ENCODE measurements around the gene OTX1.

OTX1 gene

DNA sequence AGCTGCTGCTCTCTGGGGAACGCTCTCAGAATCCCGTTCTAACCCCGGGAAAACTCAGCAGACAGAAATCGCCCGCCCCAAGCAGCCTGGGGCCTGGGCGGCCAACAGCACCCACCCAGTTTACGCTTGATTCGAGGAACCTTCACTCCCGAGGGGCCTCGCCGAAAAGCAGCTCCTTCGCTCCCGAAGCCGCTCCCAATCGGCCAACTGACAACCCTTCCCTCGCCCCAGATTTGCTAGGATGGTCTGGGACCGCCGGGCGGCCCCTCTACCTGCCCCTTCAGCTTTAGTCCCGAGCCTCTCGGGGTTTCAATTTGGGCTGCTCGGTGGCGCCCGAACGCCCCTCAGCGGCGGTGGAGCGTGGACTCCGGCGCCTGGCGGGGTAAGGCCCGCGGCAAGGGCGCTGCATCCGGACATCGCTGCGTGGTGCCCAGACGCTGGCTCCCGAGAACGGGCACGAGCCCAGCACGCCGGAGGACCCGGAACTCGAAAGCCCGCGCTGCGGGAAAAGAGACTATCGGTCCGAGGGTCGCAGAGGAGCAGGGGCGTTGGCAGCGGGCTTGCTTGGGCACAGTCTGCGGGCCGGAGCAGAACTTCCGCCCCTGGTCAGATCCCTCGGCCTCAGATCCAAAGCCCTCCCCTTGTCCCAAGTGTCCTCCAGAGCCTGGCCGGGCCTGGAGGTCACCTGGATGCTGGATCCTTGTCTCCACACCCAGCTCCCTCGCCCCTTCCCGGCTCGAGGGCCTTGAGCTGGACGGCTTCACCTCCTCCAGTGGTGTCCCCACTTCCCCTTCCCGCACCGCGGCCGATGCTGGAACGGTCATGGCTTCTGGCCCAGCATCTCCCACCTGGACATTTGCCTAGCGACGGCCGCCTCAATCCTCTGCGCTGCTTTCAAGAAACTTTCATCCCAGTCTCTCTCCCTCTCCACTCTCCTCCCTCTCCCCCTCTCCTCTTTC, 3.0 kb upstream of the OTX1 start:
- DNase-seq (ENCODE audit: low read depth), result no peak

DNA sequence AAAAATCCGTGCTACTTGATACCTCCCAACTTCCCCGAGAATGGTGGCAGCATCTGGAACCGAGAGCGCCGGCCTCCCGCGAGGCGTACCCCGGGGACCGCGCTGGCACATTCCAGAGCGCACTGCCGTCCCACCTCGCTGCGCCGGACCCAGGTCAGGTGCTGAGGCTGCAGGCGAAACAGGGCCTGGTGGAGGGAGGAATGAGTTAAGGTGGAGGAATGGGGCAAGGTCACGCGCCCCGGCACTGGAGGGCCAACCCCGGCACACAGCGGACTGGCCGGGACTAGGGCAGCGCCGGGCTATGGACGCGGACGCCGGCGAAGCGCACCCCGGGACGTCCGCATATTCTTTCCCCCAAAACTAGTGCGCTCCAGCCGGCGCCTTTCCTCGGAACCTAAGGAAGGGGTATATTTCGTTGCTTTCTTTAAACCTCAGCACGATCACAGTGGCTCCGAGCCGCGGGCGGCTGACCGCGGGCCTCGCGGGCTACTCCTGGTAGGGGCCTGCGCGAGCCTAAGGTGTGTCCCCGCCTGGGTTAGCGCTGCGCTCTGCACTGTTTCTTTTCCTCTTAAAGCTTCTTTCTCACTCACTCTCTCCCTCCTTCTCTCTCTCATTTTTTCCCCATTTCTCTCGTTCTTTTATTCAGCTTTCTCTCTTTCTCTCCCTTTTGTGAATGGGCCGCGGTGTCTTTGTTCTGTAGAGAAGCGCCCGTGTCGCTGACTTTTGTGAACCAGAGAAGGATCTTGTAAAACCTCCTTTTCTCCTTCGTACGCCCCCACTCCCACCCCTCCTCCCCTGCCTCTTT, 2.1 kb upstream of the OTX1 start:
- no peak for DNase-seq (ENCODE audit: low read depth)

DNA sequence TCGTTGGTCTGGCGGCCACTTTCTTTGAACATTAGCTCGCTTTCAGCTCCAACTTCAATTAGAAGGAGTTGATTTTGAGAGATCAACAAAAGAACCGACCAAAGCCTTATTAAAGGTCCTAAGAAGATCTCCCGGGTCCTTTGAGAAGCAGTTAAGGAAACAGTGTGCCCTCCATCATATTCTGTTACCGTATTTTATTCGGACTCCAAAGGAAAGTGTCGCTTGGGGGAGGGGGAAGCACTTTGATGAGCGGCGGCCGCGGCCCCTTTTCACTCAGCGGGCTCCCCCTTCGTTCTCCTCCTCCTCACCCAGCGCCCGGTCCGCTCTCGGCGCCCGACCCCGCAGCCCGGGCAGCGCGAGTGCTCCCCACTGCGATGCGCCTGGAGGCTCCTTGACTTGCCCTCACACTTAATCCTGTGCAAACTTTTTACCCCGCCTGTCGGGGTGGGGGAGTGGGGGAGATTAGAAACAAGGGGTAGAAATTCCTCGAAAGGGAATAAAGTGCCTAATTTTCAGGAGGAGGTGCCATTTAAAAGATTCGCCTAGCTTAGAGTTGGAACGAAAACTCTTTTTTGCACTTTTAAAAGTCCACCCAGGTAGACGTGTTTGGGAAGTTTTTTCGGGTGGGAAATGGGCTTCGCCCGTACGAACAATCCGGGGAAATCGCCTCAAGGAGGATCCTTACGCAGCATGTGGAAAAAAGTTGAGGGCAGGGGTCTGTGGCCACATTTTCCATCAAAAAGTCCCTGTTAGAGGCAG, 1.2 kb upstream of the OTX1 start:
- no peak for DNase-seq (ENCODE audit: low read depth)

DNA sequence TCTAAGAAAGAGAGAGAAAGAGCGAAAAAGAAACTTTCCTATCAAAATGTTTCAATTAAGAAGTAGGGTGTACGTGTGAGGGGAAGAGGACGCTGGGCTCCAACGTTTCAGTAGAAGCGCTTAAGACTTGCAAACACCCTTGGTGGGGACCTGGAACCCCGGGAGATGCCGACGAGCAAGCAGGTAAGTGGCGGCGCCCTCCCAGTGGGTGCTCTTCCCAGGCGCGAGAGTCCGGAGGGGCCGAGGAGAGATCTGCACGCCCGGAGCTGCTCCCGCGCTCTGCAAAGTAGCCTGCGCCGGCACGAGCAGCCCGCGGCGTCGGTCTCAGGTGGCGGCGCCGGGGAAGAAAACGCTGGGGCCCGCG, 678 bp upstream of the OTX1 start:
- DNase-seq (ENCODE audit: low read depth), result no peak

DNA sequence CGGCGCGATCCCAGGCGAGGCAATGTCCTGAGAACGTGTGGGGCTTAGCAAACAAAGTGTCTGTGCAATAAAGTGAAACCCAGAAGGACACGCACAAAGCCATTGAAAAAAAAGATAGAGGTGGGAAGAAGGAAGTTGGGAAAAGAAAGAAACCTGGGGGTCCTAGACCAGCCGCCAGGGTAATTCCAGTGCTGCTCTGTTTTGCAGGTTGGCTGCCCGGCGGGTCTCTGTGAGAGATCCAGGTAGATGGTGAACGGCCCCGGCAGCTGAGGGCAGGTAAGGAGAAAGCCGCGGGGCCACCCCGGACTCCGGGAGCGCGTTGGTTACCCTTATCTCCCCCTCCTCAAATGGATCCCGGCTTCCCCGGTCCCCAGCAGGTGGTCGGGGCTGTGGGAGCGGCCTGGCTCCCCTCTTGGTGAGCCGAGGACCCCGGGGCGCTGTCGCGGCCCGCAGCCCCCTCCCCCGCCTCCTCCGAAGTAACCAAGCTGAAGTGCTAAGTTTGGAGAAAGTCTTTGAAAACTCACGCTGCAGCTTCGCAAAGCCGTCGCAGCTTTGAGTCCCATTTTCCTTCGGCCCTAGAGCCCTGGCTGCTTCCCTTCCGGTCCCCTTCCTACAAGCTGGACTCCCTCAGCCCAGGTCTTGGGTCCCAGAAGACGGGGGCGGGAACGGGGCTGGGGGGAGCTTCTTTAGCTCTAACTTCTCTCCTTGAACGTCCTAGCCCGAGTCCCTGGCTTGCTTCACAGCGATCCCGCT, 588 bp downstream of the OTX1 start:
- no peak for DNase-seq (ENCODE audit: low read depth)

DNA sequence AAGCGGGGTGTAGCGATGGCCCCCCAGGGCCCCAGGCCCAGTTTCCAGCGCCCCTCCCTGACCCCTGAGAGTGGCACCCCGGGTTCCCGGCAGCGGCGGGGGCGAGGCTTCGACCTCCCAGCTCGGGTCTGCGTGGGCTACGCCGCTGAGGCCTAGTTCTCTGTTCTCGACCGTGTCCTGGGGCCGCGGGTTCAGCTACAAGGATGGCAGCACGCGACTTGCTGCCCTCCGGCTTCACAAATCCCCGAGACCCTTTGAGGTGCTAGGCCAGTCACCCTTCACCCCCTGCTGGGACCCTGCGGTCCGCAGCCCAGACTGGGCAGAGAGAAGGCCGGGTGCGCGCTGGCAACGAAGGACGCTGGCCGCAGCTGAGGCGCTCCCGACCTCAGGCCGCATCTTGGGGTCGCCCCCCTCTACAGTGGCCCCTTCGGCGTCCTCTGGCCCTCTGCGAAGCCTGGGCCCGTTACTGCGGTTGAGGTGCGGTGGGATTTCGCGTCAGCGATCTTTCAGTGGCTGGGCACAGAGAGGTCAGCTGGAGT, 1.2 kb downstream of the OTX1 start:
- DNase-seq (ENCODE audit: low read depth), result no peak

DNA sequence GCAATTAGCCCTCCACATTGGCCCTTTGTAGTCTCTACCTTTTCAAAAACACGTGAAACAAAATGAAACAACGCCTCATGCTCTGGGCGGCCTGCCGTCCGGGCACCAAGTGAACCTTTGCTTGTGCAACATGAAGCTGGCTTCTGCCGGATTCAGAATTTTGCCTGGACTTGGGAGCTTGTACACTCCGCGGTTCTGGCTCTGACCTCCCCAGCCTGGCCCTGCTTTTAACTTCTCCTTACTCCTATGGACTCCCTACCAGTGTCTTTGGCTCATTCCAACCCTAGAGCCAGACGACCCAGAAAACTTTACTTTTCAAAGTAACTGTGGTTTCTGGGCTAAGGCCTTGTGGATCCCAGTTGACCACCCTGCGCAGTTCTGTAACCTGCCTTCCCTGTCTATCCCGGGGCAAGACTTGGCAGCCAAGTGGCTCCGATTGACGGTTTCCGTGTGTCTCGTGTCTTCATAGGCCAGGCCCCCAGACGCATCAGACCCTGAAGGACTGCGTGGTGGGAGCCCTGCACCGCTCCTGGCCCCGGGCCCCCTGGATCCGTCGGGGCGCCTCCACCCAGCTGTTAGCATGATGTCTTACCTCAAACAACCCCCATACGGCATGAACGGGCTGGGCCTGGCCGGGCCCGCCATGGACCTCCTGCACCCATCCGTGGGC, 1.9 kb downstream of the OTX1 start:
- no peak for DNase-seq (ENCODE audit: low read depth)

DNA sequence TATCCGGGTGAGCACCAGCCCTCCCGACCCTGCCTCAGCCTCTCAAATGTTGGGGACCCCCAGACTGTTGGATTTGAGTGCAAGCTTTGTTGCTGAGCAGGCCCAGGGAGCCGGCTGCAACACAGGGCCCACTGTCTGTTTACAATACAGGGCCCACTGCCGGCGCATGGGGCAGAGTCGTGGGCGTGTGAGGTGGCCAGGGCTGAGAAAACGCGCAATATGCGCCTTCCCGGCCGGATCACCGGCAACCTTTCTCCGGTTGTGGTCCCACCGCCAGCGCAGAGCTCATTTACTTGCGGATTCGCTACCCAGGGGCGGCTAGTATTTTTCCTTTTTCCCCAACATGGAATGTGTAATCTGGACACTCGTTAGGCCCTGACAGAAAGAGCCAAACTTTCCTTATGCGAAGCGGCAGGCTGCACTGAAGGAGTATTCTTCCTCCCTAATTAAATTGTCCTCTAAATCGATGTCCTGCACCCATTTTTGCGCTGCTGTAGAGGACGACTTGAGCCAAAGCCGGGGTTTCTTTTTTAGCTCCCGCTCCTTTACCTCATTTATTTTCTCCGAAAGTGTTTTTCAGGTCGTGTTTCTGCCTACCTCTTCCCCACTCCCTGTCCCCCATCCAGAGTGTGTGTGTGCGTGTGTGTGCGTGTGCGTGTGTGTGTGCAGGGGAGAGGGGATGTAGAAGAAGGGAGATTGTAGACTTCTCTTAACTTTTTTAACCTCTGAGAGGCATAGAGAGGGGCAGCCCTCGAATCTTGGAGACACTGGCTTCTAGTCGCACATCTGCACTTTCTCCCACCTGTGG, 2.7 kb downstream of the OTX1 start:
- DNase-seq (ENCODE audit: low read depth), result no peak

DNA sequence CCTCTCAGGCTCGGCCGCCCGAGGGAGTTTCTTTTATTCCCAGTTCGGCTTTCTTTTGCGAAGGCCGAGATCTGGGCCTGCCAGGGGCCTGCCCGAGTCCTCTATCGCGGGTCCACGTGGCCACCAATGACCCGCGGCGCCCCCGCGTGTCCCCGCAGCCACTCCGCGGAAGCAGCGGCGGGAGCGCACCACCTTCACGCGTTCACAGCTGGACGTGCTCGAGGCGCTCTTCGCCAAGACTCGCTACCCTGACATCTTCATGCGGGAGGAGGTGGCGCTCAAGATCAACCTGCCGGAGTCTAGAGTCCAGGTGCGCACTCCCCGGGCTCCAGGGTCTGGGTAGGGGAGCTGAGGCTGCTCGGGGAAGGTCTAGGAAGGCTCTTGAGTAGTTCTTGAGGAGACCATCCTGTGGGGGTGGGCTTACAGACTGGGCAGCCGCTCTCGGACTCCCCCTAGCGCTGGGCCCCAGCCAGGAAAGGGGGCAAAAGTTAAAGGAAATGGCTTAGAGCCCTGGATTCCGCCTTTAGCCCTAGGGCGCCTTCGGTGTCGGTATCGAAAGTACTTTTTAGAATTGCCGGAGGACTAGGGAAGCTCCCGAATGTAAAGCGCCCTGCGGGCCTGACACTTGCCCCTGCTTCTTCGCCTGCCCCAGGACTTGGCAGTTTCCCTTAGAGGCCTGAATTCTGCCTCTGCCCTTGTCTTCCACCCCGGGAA, 3.4 kb downstream of the OTX1 start:
- DNase-seq (ENCODE audit: low read depth), result no peak

DNA sequence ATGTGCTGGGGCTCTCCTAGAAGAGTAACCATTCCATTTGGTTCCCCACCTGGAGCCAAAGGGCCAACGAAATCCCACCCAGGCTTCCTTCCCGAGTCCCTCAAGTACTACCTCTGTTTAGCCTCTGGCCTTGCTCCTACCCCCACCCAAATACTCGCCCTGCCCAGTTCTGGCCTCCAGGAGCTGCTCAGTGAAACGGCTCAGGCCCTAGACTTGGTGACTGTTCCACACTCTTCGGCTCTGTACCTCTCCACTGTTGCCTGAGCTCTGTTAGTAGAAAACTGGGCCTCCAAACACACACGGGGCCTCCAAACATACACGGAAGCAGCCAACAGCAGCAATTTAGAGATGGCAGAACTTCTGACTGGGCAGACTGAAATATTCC, 4.2 kb downstream of the OTX1 start:
- DNase-seq (ENCODE audit: low read depth), result no peak

DNA sequence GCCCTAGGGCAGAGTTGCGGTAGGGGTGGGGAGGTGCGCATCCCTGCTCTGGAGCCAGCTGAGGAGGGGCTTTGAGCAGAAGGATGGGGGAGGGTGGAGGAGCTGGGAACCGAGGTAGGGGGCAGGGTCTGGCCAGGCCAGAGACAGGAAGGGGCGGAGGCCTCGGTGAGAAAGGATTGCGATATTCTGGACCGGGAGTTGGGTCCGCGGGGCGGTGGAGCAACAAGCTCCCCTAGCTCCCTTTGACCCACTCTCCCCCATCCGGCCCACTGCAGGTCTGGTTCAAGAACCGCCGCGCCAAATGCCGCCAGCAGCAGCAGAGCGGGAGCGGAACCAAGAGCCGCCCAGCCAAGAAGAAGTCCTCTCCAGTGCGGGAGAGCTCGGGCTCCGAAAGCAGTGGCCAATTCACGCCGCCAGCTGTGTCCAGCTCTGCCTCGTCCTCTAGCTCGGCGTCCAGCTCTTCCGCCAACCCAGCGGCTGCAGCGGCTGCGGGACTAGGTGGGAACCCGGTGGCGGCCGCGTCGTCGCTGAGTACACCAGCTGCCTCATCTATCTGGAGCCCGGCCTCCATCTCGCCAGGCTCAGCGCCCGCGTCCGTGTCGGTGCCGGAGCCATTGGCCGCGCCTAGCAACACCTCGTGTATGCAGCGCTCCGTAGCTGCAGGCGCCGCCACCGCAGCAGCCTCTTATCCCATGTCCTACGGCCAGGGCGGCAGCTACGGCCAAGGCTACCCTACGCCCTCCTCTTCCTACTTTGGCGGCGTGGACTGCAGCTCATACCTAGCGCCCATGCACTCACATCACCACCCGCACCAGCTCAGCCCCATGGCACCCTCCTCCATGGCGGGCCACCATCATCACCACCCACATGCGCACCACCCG, 4.8 kb downstream of the OTX1 start:
- DNase-seq (ENCODE audit: low read depth), result no peak

DNA sequence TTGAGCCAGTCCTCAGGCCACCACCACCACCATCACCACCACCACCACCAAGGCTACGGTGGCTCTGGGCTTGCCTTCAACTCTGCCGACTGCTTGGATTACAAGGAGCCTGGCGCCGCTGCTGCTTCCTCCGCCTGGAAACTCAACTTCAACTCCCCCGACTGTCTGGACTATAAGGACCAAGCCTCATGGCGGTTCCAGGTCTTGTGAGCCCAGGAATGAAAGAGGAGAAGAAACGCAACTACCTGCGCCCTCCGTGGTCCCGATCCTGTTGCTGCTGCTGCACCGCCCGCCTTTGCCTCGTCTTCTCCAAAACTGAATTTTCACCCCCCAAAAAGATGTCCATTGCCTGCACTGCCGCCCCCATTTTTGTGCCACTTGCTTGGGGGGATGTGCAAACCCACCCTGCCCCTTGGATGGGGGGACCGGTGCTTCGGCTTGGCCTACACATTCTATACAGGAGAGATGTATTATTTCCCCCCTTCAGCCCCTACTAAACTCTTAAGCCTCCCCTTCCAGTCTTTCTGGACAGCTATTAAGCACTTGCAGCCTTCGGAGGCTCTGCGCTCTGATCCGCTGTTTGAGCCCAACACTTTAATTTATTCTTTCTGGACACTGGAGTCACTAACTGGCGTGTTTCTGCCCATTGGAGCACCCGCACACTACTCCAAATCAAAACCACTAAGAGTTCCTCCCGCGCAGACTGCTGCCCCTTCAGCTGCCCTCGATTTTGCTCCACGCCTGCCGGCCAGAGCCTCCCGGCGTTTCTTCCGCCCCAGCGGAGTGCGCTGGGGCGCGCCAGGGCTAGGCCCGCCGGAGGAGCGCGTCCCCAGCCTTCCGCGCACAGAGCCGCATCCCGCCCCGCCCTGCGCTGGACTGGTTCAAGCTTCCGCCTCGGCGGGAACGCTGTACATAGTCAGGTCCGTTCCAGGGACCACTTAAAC, 5.7 kb downstream of the OTX1 start:
- DNase-seq (ENCODE audit: low read depth), result no peak

DNA sequence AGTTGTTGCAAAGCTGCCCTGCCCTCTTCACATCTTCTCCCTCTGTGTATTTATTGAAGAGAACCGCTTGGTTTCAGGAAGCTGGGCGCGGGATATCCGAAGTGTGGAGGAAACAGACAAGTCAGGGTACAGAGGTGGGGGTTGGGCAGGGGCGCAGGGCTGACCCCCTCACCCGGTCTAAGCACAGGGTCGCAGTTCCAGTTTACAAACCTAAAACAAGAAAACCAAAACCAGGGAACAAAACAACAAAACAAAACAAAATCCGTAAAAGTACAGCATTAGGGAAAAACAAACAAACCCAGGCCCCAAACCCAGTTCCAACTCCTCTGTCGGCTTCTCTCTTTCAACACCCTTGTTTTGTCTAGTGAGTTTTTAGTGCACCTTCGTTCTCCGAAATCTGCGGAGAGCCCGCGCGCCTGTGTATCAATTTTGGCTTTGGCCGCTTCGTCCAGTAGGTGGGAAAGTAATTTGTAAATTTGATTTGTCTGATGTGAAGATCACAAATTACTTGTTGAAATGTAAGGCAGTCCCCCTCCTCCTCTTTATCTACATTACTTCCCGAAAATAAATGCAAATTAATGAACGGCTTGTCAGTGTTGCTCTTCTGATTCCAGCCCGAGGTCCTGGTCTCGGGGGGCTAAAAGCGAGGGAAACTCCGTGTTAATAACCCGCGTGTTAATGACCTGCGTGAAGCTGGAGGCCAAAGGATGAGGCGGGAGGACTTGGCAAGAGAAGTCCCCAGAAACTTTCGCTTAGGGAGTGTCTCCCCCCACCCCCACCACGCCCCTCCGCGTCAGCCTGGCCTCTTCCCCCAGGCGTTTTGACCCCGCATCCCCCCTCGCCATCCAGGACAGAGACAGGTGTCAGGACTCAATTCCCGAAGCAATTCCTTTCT, 6.9 kb downstream of the OTX1 start:
- no peak for DNase-seq (ENCODE audit: low read depth)

DNA sequence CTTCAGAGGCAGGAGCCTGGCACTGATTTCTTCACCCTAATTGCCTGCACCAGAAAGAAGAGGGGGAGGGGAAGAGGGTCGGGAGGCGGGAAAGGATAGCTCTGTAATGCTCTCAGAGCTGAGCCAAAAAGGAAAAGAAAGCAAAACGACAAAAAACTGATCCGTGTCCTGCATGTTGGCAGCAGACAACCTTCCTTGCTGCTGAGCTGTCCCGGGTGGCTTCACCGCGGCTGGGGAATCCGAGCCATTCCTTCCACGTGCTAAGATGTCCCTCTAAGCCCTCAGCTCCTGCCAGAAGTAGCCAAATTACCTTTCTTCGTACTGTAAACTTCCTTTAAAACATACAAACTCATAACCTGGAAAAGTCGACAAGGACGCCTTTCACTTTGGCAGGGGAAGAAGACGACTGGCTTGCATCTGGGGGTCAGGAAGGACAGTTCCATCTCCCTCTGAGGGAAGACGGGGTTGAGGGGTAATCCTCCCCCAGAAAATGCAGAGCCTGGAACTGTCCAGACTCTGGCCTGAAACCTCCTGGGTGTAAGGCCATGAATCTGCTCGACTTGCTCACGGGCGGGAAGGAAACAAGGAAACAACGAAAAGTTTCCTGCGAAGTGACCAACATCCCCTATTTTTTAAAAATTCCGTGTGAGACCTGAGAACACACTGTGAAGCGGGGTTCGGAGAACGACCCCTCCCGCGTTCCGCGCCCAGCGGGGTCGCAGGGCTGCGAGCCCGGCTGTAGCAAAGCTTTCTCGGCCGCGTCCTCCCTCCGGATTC, 7.7 kb downstream of the OTX1 start:
- DNase-seq (ENCODE audit: low read depth), result no peak

Measured in fibroblast of gingiva (primary cell).